HG03565 (cell line): ENCODE results near the gene SLC28A1.
A peak's percentile ranks its signal among the peaks of the same experiment; 100 is the strongest.
"Not testable (repeated sequence)": the region's sequence is repeated elsewhere in the genome, so short reads cannot be mapped to it uniquely, and the experiment has no call there.

ENCODE experiments used
- ATAC-seq: cut with Tn5 transposase; IDR thresholded peaks from one replicate; pipeline ENCODE4 v1.9.1; 2021; ENCODE audit warnings: mild to moderate bottlenecking, moderate library complexity; ENCODE audit not compliant: unreplicated experiment

SLC28A1 gene

GRCh38 chr15:84961707-84962106, 77.2 kb downstream of the SLC28A1 start:
- ATAC-seq, result no peak

GRCh38 chr15:84962955-84963354, 78.5 kb downstream of the SLC28A1 start:
- ATAC-seq, result no peak

GRCh38 chr15:84967380-84967779, 82.9 kb downstream of the SLC28A1 start:
- ATAC-seq, result no peak

GRCh38 chr15:84968301-84968700, 83.8 kb downstream of the SLC28A1 start:
- no peak for ATAC-seq

- ATAC-seq, result no peak
These were observed 84.8 kb downstream of the SLC28A1 start for GRCh38 chr15:84969257-84969656.

GRCh38 chr15:84970843-84971242, 86.4 kb downstream of the SLC28A1 start:
- ATAC-seq, result no peak

GRCh38 chr15:84973492-84974460, 89.3 kb downstream of the SLC28A1 start:
- ATAC-seq, result no peak

GRCh38 chr15:84975871-84976351, 91.4 kb downstream of the SLC28A1 start:
- no peak for ATAC-seq

GRCh38 chr15:84976746-84977345, 92.4 kb downstream of the SLC28A1 start:
- no peak for ATAC-seq

GRCh38 chr15:84979651-84980050, 95.2 kb downstream of the SLC28A1 start:
- ATAC-seq, result no peak

- peak; percentile 37 for ATAC-seq
These were observed 96.0 kb downstream of the SLC28A1 start for GRCh38 chr15:84980196-84981053.

- ATAC-seq, result peak; percentile 60
These were observed 96.7 kb downstream of the SLC28A1 start for GRCh38 chr15:84981054-84981710.

- peak; percentile 2 for ATAC-seq
These were observed 97.3 kb downstream of the SLC28A1 start, which contains the start of gene PDE8A for GRCh38 chr15:84981711-84982300. Gene PDE8A, plus strand, starts transcription at chr15:84981856. Its CDS starts 307 bp downstream, at chr15:84982163.

- ATAC-seq, result no peak
These were observed 97.9 kb downstream of the SLC28A1 start for GRCh38 chr15:84982301-84982920.

- ATAC-seq, result no peak
These were observed 98.8 kb downstream of the SLC28A1 start for GRCh38 chr15:84983294-84983693.

GRCh38 chr15:84983711-84984110, 99.2 kb downstream of the SLC28A1 start:
- no peak for ATAC-seq

GRCh38 chr15:84985158-84985557, 100.7 kb downstream of the SLC28A1 start:
- no peak for ATAC-seq

GRCh38 chr15:84987351-84987750, 102.9 kb downstream of the SLC28A1 start:
- not testable (repeated sequence) for ATAC-seq

GRCh38 chr15:84987949-84988624, 103.6 kb downstream of the SLC28A1 start:
- ATAC-seq, result no peak
